ENCODE results near the gene BACH2.

Gene BACH2

DNA sequence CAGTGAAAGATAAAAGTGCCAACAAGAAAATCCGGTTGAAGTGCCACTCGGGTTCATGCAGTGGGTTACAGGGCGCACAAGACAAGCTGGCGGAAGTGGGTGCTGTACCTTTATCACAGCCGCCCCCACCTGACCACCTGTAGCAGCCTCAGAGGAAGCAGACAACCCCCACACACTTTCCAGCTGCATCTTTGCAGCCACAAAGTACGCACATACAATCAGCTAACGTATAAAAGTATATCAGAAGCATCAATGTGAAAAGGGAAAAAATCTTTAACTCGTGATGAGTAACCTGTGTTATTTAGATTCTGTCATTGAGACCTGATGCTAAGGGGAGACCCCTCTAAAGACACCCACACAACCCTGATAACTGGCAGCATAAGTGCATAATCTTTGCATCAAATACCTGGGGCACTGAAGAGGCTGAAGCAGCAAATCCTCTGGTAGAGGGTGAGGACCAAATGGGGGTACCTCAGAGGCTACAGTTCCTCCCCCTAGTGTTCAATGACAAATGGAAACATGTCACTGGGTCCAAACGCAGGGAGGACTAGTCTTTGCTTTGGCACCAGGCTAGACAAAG lies 22.1 kb downstream of the BACH2 start:
- no peak for DNase-seq

DNA sequence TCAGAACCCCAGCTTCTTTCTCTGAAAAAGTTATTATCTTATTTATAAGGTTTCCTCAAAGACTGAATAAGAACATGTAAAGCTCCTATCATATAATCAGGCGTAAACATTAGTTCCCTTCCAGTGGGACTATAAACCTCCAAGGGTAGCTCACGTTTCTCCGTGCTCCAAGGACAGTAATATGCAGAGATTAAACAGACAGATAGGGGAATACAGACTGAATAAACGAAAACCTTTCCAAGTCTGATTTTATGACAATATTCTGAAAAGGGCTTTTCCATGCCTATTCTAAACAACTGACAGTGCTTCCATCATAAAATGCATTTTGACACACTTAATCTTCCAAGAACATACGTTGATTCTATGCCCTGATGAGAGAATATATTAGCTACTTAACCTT lies 22.8 kb downstream of the BACH2 start:
- no peak for DNase-seq

DNA sequence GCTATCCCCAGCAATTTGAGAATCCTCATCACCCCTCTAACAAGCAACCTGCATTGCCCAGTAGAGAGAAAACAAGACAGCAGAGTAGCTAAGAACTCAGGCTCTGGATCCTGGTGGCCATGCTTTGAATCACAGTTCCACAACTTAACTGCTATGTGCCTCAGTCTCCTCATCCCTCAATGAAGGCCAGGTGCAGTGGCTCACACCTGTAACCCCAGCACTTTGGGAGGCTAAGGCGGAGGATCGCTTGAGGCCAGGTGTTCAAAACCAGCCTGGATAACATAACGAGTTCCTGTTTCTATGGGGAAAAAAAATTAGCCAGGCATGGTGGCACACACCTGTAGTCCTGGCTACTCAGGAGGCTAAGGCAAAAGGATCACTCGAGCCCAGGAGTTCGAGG lies 23.7 kb downstream of the BACH2 start:
- no peak for DNase-seq

DNA sequence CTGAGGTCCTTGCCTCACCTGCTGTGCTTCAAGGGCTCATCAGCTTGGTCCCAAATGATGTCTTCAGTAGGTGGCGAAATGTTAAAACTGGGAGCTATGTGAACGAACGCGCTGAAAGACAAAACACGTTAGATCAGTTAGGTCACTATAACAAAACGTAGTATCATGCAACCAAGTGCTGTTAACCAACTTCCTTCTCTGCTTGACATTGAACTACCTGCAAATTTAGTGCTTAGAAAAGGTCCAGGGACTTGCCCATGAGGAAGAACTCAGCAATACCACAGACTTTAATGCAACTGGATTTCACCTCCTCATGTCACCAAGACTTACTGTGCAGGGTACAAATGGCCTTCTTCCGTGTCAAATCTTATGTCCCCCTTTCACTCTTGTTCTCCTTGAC lies 24.8 kb downstream of the BACH2 start:
- DNase-seq: no peak

DNA sequence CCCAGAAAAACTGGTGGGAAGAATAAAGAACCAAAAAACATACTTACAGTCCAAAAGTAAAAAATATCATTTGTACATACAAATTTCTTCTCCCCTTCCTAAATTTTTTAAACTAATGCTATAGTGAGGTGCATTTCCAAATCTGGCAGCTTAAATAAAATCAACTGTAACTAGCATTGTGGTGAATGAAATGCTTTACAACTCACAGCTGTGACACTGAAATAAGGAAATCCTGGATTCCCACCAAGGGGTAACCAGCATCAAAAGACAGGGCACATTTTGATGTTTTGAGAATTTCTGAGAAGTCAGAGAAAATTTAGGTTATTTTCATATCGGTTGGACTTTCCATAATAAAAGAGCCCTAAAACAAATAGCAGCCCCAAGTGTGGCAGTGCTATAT lies 27.3 kb downstream of the BACH2 start:
- no peak for DNase-seq

DNA sequence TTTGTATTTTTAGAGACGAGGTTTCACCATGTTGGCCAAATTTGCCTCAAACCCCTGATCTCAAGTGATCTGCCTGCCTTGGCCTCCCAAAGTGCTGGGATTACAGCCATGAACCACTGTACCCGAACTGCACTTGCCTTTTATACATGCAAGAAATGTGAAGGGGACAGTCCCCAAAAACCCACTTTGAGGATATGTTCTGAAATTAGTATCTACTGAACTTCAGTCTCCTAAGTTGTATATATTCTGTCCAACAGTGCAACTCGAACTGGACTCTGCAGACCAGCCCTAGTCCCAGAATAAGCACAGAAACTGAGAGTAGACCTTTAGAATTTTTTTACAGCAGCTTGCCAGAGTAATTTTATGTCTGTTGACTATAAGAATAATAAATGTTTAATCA lies 28.5 kb downstream of the BACH2 start:
- DNase-seq: no peak

DNA sequence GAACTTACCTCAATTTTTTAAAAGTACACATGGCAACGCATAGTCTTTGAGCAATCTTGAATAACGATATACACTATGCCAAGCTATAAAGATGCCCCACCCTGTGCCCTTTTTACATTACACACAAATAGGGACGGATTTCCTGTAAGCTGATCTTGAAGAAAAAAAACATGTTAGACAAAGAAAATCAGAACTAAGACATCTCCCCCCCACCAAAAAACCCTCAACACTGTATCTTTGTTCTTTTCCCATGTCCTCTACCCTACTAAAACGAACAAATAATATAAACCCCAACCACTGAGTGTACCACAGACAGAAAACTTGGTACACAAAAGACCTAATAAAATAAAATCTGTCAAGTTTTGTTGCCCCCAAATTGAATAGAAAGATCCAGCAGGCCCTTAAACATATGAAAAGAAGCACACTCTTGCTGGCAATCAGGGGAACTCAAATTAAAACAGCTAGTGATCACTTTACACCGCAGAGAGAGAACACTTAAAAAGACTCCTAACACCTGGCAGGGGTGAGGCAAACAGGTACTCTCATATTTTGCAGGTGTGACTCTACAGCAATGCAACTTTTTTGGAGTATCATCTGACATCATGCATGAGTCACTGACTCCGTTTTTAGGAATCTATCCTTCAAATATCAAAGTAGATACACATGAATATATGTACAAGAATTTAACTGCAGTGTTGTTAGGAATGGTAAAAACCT lies 29.6 kb downstream of the BACH2 start:
- no peak for DNase-seq

DNA sequence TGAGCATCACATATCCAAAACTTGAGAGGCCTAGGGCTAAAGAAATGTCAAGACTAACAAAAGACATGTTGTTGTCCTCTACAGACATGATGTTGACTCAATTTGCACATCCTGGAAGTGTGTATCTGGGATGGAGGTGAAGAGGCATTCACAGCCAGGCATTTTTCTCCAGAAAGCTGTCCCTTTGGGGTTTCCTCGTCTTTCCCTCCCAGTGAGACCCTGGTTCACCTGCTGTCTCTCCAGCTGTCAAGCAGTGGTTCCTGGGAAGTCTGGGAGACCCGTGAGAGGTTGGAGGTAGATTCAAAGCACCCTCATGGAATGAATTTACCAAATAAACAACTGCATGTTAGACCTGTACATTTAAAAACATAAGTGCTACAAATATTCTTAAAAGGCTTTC lies 32.1 kb downstream of the BACH2 start:
- DNase-seq: no peak

DNA sequence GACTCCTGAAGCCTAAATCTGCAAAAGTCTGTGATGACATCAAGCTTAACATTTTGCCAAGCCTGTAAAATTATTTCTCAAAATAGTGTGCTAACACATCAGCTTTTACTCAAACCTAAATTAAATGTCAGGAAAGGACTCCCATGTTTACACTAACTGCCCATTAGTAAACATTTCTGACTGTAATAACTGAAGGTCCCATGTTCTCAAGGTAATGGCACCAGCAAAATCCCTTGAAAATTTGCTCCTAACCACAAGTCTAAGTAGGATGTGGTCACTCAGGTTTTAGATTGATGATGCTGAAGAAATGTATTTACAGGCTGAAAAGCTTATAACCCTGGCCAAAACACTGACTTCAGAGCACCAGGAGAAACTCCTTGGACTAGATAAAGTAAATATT lies 33.0 kb downstream of the BACH2 start:
- DNase-seq: no peak

DNA sequence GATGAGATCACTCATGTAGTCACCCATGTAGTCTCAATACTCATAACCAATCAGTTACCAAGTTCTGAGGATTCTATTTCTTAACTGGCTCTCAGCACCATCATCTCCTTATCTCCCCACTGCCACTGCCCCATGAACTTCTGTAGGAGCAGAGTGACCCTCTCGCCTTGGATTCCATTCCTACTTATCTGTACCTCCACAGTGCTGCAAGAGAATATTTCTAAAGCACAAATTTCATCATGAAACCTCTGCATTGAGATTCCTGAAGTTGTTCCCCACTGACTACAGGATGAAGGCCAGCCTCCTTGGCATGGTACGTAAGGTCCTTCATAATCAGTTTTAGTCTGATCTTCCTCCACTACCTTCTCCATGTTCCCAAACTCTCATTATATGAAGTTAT lies 34.8 kb downstream of the BACH2 start:
- DNase-seq: no peak

DNA sequence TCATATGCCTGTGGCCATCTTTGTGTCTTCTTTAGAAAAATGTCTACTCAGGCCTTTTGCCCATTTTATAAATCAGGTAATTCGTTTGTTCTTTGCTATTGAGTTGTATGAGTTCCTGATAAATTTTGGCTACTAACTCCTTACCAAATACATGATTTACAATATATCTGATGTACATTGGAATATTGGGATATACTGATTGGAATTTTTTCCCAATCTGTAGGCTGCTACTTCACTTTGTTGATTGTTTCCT lies 39.2 kb downstream of the BACH2 start:
- no peak for DNase-seq

DNA sequence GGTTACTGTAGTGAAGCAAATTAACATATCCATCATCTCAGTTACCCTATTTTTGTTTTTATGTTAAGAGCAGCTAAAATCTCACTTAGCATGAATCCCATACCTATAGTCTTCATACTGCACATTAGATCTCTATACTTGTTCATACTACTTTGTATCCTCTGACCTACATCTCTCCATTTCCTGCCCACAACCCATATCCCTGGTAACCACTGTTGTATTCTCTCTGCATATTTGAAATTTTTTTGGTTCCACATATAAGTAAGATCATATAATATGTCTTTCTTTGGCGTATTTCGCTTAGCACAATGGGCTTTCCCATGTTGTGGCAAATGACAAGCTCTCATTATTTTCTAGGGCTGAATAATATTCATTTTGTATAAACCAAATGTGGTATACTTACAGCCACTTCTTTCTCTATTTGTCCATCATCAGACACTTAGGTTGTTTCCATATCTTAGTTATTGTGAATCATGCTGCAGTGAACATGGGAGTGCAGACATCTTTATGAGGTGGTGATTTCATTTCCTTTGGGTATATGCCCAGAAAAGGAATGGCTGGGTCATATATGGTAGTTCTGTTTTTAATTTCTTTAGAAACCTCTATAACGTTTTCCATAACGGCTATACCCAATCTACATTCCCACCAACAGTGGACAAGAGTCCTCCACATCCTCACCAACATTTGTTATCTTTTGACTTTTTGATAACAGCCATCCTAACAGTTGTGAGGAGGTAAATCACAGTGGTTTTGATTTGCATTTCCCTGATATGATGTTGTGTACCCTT lies 39.8 kb downstream of the BACH2 start:
- no peak for DNase-seq

DNA sequence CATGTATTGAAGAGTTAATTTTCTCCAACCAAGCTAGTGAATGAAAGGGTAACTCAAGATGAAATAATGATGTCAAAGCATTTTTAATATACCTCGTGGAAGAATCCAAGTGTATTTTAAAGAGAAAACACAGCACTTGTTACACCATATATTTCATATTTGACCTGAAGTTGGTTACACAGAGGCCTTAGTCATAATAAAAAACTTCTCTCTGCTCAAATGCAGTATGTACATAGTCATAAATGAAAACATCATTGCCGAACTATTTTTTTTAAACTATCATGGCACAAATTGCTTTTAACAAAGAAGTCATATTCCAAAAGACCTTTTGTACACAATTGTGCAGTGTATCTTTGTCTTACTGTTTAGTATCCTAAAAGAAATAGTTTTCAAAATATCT lies 43.0 kb downstream of the BACH2 start:
- no peak for DNase-seq

DNA sequence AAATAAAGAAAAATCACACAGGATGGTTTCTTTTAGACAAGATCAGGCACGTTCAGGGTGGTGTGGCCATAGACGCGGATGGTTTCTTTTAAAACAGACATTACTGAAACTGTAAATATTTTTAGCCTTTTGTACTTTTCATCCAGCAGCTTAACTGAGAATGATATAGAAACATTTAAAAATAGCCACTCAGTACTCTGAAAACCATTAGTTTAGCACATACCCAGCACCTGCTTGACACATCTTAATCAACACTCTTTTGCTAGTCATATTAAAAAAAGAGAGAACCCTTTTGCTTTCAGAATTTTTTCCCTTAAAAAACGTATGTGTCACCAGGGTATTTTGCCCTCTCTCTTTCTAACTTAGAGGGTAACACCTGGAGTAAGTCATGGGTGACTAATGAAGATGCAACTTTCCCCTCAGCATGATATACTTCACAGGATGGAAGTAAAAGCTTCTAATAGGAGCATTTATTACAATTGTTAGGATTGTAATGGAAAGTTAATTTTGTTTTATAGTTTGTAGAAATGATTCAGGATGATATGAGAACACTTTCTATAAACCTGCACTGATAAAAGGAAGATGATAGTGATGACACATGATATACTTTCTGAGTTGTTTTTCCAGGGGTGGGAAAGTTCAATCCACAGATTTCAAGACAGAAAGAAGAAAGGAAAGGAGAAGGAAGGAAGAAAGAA lies 45.2 kb downstream of the BACH2 start:
- no peak for DNase-seq

DNA sequence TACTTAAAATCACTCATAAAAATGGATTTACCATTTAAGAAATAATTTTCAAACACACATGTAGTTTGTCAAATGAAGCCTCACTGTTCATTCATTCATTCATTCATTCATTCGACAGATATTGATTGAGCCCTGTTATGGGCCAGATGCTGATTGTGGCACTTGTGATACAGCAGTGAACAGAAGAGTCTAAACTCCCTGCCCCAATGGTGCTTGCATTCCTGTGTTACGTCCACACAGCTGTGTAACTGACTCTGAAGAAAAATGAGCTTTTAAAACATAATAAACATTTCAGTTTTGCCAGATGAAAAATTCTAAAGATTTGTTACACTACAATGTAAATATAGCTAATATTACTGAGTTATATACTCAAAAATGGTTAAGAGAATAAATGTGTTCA lies 46.2 kb downstream of the BACH2 start:
- DNase-seq: no peak

DNA sequence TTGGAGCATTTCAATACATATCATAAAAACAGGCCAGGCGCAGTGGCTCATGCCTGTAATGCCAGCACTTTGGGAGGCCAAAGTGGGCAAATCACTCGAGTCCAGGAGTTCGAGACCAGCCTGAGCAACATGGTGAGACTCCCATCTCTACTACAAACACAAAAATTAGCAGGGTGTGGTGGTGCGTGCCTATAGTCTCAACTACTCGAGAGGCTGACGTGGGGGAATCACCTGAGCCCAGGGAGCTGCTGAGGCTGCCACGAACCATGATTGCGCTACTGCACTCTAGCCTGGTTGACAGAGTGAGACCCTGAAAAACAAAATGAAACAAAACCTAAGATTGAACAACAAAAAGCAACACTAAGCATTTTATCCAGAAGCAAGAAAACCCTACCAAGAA lies 47.2 kb downstream of the BACH2 start:
- no peak for DNase-seq

DNA sequence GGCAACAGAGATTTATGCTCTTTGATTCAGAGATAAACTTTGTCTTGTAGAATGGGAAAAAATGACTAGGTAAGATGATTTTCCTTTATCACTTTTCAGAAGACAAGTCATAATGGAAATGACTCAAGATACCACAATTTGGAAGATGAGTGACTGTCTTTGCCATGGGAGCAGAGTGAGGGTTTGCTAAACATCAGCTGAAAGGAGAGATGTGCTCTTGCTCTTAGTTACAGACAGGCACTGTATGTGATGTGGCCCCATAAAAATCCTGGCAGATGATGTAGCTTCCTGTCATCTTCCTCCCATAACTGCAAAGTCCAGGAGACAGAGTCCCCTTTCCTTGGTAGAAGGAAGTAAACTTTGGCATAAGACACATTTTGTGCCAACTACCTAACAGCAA lies 47.6 kb downstream of the BACH2 start:
- no peak for DNase-seq

DNA sequence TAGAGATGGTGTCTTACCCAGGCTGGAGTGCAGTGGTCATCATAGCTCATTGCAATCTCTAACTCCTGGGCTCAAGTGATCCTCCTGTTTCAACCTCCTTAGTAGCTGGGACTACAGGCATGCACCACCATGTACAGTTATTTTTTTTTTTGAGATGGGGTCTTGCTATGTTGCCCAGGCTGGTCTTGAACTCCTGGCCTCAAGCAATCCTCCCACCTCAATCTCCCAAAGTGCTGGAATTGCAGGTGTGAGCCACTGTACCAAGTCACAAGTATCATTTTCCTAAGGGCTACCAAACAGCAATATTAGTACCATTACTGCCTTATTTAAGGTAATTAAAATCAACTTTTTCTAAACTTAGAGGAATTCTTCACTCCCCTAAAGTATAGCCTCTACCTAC lies 49.4 kb downstream of the BACH2 start:
- no peak for DNase-seq

DNA sequence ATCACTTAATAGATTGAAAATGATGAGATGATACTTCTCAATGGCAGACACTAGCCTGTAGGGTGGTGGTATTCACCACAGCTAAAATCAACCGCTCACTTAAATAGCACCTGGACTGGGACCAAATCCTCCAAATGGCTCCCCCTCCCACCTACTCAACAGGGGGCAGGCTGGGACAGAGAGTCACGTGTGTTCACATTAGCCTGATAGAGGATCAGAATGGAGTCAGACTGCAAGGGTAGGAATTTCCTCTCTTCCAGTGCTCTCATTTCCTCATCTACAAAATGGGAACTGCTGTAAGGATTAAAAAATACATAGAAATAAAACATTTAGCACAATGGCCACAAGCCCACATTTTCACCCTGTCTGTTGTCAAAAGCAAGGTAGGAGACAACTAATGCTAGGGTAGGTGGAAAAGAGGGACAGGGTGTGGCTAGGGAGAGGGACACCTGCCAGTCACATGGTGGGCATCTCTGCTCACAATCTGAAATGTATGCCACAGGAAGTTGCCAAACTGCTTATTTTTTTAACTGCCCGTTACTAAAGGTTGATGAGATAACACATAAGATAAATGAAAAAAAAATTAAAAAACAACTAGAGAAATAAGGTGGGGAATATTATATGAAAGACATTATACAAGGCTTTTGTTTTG lies 55.3 kb downstream of the BACH2 start:
- peak; percentile 3 for DNase-seq

DNA sequence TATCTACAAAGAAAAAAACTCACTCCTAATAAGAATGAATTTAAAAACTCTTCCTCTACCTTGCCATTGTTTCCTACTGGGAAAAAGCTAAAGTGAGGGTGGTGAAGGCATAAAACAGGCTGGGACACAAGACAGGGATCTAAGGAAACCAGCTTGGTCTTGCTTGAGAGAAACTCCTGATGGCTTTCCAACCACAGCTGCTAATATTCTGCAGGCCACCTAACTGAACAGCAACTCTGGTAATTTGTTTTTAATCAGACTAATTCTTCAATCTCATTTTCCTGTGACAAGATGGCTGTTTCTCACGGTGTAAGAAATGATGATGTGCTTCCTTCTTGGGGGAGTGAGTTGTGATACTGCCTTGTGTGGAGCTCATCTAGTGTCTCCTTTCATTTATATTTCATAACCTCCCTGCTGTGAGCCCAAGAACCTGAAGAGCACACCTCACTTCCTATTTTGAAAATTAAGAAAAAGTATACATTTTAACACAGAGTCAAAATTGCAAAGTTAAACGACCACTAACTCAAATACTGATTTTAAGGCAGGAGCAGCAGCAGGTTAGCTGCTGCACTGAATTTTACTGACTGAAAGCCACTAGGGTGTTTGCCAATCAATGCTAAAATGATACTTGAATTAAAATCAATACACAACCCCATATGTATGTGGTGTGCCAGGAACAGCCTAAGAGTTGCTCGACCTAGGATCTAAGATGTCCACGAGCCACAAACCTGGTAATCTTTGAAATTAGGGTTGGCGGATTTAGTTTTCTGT lies 58.0 kb downstream of the BACH2 start:
- no peak for DNase-seq

DNA sequence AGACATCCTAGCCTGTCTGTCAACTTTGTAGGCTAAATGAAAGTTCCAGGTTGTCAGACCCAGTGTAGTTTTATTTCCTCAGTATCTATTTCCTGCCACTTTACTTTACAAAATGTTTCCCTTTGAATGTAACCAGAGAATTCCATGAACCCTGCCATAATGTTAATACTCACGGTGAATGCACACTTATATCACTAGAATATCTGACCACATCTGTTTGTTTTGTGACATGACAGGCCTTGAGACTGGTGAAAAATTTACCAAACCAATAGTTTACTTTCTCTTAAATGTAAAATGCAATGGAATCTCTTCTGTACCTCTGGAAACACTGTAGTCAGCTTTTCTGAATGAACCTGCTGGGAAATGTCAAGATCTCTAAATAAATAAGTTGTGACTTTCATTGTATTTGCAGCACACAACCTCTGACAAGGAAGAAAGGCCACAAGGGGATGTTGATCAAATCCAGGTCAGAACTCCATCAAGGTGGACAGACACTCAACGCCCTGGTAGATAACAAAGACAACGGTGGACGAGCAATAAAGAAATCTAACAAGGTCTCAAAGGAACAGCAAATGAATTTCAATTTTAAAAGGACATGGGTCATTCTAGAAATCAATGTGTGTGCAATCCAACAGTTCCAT lies 59.2 kb downstream of the BACH2 start:
- no peak for DNase-seq

DNA sequence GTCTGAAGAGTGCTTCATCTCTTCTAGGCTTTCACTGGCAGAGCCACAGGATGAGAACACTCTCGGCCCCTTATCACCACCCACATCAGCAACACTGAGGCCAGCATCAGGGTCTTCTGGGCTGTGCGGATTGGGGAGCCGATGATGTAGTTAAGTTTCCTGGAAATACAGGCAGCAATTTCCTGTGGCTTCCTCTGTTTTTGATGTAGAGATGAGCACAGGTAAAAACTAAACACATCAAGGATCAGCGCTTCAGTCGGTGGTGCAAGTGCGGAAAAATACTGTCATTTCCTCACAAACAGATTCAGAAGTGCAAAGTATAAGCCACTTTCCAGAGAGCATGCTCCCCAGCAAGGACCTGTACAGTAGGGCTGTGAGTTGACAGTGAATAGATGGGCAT lies 62.6 kb downstream of the BACH2 start:
- no peak for DNase-seq

Data from NCI-H1694 treated with DMSO at 0.1 percent for 48 hours (cell line).